KBM-7 (cell line): Measurements from ENCODE around the gene FAM171A1.

Source experiments
- DNase-seq: peaks from one replicate; pipeline ENCODE4 v3.0.0-alpha.2; 2015
- in situ Hi-C: fragments of 300-500 bp; cut with MboI; formaldehyde crosslinking; loops from 2 replicates; pipeline ENCODE4 v1.14.3; 2020; ENCODE audit warnings: low sequenced_read_pairs, low pct_unique_long_range_greater_than_20kb, mixed read lengths

FAM171A1 gene

DNA sequence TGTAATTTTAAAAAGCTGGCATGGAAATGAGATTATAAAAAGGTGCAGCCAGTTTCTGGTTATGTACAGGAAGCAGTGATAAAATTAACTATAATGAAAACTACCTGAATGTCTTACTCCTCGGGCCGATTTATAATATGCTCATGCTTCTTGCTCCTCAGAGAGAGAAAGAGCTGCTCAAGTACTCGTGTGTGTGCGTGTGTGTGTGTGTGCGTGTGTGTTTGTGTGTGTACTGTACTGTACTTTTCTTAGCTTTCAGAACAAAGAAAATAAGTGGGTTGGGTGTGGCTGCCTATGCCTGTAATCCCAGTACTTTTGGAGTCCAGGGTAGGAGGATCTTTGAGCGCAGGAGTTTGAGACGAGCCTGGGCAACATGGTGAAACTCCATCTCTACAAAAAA lies 106.0 kb downstream of the FAM171A1 start:
- in situ Hi-C loops = no loop called here
- no peak for DNase-seq

DNA sequence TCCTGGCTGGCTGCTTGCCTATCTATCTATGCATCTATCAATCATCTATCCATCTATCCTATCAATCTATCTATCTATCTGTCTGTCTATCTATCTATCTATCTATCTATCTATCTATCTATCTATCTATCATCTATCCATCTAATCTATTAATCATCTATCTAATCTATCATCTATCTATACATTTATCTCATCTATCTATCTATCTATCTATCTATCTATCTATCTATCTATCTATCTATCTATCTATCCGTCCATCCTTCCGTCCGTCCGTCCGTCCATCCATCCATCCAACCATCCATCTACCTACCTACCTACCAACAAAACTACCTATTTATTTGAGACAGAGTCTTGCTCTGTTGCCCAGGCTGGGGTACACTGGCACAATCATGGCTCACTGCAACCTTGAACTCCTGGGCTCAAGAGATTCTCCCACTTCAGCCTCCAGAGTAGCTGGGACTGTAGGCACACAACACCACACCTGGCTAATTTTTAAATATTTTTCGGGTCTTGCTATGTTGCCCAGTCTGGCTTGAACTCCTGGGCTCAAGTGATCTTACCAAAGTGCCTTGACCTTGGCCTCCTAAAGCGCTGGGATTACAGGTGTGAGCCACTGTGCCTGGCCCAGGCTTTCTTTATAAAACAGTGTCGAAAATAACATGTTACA lies 107.3 kb downstream of the FAM171A1 start:
- DNase-seq = no peak
- in situ Hi-C loops = no loop called here

DNA sequence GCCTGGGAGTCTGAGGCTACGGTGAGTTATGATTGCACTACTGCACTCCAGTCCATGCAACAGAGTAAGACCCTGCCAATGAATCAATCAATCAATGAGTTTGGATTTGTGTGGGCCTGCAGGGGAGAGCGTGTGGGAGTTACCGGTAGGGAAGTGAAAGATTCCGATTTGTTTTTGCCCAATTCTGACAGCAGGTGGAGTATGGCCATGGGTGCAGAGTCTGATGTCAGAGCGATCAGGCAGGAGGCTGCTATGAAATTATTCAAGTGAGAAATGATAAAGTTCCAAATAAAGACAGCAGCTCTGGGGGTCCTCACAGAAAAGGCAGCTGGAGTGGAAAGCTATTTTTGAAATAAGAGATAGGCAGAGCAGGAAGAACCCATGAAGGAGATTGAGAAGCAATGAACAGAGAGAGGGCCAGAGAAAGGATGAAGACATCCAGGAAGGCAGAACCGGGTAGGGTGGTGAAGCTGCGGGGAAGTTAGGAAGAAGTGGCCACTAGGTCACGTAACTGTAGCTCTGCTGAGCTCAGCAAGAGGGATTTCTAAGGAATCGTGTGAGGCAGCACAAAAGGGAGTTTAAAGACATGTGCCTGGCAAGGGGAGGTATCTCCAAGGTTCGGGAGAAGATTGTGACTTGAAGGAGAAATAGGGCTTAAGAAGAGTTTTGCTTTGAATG lies 108.9 kb downstream of the FAM171A1 start:
- peak; percentile 49 for DNase-seq
- in situ Hi-C loops = no loop called here

DNA sequence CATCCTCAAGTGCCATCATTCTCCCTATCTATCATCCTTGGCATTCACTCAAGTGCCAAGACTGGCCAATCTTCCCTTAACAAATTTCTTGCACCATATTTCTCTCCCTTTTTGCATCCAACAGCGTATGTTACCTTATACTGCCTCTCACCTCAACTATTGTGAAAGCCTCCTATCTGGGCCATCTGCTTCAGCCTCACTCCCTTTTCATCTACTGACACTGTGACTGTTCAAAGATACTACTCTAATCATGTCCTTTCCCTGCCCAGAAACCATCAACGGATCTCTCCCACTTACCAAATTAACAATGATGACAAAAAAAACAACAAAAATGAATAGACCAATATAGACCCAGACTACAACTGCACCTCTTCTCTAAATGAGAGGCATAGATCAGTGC lies 112.0 kb downstream of the FAM171A1 start:
- DNase-seq = no peak
- in situ Hi-C loops = no loop called here

DNA sequence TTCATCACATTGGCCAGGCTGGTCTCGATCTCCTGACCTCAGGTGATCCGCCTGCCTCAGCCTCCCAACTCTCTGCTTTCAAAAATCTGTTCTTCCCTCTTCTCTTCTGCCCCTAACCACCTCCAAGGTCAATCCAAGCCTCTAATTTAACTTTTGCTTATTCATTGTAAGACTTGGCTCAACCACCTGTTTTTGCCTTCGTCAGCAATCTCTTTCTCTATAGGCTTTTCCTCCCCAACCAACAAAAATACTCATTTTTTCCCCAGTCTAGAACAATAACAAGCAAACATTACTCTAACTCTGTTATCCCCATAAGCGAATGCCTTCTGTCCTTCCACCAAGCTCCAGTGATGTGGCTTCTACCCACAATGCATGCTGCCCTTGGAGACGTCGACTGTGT lies 112.8 kb downstream of the FAM171A1 start:
- in situ Hi-C loops = no loop called here
- DNase-seq = no peak

DNA sequence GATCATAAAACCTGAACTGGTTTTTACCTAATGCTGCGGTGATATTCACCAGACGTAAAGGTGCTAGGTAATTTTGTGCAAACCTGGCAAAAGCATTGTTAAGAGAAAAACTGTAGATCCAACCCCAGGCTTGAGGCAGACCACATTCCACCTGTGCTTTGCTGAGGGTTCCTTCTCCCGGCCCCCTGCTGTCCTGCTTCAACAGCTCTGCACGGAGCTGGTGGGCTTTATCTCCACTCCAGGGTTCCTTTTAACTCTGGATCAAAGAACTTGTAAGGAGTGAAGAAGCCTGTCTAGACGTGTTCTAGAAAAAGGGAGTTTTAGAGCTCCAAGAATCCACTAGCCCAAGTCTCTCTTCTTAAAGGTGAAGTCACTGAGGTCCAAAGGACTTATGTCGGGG lies 115.1 kb downstream of the FAM171A1 start:
- in situ Hi-C loops = no loop called here
- DNase-seq = no peak

DNA sequence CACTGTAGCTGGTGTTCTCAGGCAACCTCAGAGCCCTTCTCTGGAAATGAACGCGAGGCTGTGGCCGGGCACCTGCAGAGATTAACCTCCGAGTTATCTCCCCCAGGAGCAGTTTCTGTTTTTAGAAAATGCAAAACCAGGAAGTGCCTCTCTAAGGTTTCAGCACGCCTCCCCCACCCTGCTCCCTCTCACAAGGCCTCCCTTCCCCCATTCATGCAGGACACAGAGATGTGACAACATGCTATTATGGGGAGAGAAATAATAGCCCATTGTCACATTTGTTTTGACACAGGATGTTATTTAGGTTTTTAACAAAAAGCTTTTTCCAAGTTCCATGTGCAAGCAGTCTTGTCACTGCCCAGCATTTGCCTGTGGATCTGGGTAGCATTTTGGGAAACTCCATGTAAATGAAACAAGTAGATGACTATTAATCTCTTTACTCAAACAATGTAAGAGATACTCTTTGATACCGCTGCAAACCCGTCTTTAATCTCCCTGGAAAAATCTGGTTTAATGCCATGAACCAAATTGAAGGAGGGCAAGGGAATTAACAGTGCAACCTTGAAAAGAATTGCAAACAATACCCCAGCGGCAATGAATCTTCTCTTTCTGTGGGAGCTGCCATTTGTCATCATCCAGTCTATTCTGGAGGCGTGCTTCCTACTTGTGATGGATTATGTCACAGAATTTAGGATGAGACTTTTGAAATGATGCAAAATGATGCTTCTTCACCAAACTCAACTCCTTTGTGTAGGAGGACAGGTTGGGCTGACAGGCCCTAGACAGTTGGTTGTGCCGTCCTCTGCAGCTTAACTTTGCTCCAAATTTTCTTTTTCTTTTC lies 116.1 kb downstream of the FAM171A1 start:
- in situ Hi-C loops = no loop called here
- DNase-seq = peak; percentile 72

DNA sequence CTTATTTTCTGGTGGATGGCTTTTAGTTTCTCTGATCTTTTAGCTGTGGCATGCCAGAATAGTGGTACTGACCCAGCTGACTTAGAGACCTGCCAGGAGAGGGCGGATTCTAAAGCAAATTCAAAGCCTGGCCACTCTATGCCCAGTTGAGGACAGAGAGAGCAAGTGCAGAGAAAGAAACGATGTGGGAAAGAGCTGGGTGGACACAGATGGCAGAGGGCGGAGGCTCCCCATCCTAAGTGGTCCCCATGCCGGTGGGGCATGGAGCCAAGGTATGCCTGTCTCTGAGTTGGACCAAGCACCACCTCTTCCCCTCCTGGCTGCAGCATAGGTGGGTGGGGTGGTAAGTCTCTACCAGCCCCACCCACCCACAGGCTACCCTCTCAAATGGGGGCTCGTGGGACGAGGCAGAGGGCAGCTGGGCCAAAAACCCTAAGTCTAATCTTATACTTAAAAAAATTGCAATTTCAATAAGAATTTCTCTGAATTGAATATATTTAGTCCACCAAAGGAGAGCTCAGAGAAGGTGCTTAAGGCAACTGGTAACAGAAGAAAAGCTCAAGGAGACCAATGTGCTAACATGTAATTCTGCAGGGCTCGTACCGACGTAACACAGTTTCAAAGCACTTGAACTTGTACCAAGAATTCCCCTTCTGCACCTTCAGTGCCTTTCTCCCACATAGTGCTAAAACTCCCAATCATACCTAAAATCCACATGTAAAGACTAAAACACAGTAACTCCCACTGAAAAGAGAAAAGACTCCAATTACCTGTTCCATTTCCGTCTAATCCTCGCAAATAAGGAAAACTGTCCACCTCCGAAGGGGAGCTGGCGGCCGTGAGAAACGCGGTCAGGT lies 116.9 kb downstream of the FAM171A1 start:
- in situ Hi-C loops = no loop called here
- DNase-seq = no peak

DNA sequence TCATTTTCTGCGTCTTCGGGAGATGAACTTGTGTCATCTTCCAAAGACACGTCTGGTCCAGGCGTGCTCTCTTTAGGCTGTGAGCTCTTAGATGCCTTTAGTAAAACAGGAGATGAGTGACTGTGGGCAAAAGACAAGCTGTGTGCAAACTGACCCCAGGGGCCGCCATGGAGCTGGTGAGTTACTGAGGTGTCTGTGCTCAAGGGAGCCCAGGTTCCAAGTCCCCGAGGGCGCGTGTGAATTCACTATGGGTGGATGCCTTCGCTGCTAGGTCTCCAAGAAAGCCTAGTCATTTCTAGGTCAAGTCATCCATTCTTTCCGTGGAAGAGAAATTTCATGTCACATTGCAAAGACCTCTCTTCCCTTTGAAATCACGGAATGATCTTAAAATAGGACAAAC lies 118.7 kb downstream of the FAM171A1 start:
- DNase-seq = no peak
- in situ Hi-C loops = no loop called here

DNA sequence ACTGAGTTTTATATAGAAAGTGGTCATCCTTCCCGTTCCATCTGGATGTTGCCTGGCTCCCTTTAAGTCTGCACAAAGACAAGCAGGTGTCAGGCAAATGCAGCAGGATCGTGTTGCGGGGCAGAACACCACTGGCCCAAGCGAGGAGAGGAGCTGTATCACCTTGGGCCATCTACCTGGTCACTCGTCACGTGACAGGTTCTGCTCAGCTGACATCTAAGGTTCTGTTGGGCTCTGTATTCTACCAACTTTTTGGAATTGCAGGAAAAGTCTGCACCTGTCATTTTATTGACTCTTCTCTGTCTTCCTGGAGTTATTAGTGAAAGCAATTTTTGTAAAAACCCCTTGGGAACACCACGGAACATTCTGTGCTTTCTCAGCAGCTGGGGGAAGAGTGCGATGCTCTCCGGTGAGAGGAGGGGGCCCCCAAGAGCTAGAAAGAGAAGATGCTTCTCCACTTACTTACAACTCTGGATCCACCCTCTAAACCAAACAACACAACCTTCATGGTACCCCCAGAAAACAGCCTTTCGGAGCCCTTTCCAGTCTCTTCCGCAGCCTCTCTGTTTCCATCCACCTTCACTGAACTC lies 119.2 kb downstream of the FAM171A1 start:
- in situ Hi-C loops = no loop called here
- DNase-seq = no peak

DNA sequence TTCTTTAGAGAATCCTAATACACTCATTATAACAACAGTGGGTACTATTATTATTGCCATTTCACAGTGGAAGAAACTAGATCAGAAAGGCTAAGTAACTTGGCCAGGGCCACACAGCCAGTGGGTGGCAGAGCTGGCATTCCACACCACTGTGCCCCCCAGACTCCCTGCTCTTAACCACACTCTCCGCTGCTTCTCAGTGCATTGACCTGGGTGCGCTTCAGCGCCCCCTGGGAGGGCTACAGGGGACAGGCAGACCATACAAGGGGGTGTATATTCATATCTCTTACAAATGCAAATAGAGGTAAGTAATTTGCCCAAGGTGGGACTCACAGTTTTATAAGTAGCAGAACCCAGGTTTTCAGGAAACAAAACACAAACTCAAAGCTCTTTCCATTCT lies 125.6 kb downstream of the FAM171A1 start:
- DNase-seq = peak; percentile 51
- in situ Hi-C loops = no loop called here

DNA sequence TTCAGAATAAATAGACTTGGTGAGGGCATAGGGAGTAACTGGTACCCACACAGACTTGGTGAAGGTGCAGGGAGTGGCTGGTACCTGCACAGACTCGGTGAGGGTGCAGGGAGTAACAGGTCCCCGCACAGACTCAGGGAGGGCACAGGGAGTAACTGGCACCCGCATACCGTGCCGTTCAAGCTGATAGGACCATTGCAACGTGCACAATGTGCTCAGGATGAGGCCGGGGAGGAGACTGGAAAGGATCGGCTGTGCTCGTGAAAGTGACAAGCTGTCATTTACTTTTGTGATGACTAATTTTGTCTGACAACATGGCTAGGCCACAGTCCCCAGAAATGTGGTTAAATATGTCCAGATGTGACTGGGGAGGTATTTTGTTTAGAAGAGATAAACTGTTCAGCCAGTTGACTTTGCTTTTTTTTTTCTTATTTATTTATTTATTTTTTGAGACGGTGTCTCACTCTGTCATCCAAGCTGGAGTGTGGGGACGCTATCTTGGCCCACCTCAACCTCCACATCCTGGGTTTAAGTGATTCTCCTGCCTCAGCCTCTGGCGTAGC lies 126.4 kb downstream of the FAM171A1 start:
- in situ Hi-C loops = no loop called here
- no peak for DNase-seq

DNA sequence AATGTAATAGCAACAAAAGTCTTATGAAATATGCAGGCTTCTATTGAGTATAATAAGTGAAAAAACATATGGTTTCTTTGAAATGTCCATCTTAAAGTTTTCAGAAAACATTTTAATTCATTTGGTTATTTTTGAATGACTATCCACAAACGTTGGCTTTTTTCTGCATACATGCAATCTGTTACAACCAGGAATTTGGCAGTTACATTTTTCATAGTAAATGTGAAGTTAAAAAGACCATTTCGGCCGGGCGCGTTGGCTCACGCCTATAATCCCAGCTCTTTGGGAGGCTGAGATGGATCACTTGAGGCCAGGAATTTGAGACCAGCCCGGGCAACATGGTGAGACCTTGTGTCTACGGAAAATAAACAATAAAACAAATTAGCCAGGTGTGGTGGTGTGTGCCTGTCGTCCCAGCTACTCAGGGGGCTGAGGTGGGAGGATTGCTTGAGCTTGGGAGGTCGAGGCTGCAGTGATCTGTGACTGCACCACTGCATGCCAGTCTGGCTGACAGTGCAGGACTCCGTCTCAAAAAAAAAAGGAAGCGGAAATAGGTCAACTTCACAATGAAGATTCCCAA lies 128.7 kb downstream of the FAM171A1 start:
- in situ Hi-C loops = no loop called here
- DNase-seq = no peak

DNA sequence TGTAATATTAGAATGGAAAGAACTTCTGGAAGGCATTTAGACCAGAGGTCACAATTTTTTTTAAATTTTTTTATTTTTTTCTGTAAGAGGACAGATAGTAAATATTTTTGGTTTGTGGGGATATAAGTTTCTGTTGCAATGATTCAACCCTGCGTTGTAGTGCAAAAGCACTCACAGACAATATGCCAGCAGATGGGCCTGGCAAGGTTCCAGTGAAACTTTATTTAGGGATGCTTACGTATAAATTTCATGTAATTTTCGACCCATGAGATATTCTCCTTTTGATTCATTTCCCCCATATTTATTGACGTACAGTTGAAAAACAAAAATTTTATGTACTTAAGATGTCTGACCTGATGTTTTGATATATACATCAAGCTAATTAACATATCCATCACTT lies 129.8 kb downstream of the FAM171A1 start:
- in situ Hi-C loops = no loop called here

DNA sequence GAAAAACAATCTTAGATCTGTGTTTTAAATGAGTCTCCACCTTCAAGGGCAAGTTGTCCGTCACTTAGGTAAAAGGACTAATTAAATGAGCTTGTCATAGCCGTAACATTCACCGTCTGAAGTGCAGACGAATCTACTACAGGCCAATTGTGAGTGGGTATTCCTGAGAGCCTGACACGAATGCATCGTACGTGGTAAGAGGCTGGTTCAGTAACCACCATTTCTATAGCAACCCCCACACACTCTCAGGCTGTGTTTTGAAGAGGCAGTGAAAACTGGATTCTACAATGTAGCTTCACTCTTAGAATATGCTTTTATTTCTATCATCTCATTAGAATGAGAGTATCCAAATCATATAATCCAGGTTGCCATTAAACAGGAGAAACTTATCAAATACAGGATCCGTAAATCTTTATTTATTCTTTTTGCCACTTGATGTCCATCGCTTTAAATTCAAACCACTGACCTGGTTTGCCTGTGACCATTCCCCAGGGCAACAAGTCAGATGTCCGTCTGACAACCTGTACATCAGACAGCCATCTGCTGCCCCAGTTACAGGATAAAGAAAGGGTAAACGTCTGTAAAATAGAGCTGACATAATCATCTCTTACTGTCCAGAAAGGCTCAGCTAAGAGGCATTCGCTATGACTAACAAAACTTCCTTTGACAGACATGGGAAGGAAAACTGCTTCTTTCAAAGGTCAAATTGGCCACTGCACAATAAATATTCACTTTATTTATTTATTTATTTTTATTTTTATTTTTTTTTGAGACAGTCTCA lies 132.3 kb downstream of the FAM171A1 start:
- no peak for DNase-seq
- in situ Hi-C loops = no loop called here

More for the DNA sequence above, 129.8 kb downstream of the FAM171A1 start:
- DNase-seq = no peak

DNA sequence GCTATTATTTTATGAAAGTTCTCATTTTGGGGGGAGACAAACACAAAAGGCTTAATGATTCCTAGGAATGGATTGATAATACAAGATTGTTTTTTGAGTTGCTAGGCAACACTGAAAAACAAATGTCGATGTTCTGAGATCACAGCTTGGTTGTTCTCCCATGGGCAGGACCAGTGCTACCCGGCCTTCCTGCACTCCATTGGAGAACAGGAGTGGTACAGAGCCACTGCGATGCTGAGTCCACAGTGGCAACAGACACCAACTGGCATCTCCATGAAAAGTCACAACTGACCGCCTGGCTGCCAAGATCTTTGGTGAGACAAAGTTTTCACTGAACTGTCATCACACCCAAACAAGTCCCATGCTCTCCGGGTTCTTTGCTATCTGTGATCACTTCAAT lies 133.7 kb downstream of the FAM171A1 start:
- in situ Hi-C loops = no loop called here
- DNase-seq = no peak

DNA sequence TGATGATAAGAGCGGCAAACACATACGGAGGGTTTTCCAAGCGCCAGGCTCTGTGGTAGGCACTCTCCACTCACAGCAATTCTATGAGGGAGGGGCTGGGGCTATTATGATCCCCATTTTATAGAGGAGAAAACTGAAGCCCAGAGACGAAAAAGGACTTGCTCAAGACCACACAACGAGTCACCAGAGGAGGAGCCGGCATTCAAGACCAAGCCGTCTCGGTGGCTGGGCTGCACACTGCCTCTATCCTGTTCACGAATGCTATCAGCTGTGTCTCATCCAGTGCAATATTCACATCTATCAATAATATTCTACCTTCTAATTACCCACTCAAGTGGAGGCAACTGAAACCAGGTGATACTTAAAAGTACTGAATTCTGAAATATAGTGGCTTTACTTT lies 134.7 kb downstream of the FAM171A1 start:
- DNase-seq = no peak
- in situ Hi-C loops = no loop called here

DNA sequence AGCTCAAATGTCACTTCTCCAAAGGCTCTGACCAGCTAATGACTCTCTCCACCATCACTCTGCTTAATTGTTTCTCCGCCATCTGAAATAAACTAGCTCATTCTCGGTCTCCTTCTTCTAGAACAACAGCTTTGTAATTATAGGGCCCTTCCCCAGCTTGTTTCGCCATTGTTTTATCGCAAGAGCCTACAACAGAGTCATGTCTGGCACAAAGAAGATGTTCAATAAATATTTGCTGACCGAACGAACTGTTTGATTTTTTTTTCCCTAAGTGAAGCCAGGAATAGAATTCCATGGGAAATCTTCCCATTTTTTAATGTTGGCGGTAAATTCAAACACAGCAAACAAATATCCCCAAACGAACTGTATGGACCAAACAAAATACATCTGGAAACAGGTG lies 138.8 kb downstream of the FAM171A1 start:
- in situ Hi-C loops = no loop called here
- no peak for DNase-seq
